A204.1 (cell line): ENCODE results near the gene PI4K2A.
"Not testable (repeated sequence)": the region's sequence is repeated elsewhere in the genome, so short reads cannot be mapped to it uniquely, and the experiment has no call there.

Experiments
- FAIRE-seq: peaks from 2 replicates; lab custom pipeline; 2012; peaks lifted over from hg19 to GRCh38; lab: Jason Lieb, UNC

The PI4K2A gene

GRCh38 chr10:97632949-97633884, 7.3 kb upstream of the PI4K2A start, which contains the start of gene MORN4:
MORN4 (minus strand) TSS chr10:97633500; CDS start chr10:97619653, 13,847 bp downstream.
- FAIRE-seq: peak; percentile 70

- no peak for FAIRE-seq
Measured at GRCh38 chr10:97633921-97634320, 6.5 kb upstream of the PI4K2A start.

GRCh38 chr10:97635577-97635976, 4.9 kb upstream of the PI4K2A start:
- no peak for FAIRE-seq

GRCh38 chr10:97639090-97639489, 1.4 kb upstream of the PI4K2A start:
- FAIRE-seq: not testable (repeated sequence)

- FAIRE-seq: no peak
Measured at GRCh38 chr10:97640868-97641811, 669 bp downstream of the PI4K2A start.

- not testable (repeated sequence) for FAIRE-seq
Measured at GRCh38 chr10:97642471-97643159, 2.1 kb downstream of the PI4K2A start.

GRCh38 chr10:97643441-97643985, 3.0 kb downstream of the PI4K2A start:
- no peak for FAIRE-seq

- no peak for FAIRE-seq
Measured at GRCh38 chr10:97644936-97645335, 4.5 kb downstream of the PI4K2A start.

GRCh38 chr10:97647556-97647955, 7.1 kb downstream of the PI4K2A start:
- FAIRE-seq: no peak

- no peak for FAIRE-seq
Measured at GRCh38 chr10:97648562-97649404, 8.3 kb downstream of the PI4K2A start.

GRCh38 chr10:97649405-97649750, 8.9 kb downstream of the PI4K2A start:
- not testable (repeated sequence) for FAIRE-seq

- FAIRE-seq: no peak
Measured at GRCh38 chr10:97650726-97651125, 10.3 kb downstream of the PI4K2A start.

GRCh38 chr10:97651773-97652172, 11.3 kb downstream of the PI4K2A start:
- FAIRE-seq: no peak

GRCh38 chr10:97656777-97657176, 16.3 kb downstream of the PI4K2A start:
- no peak for FAIRE-seq

GRCh38 chr10:97659589-97659988, 19.1 kb downstream of the PI4K2A start:
- no peak for FAIRE-seq

- no peak for FAIRE-seq
Measured at GRCh38 chr10:97664282-97664850, 23.9 kb downstream of the PI4K2A start.

GRCh38 chr10:97666992-97667391, 26.5 kb downstream of the PI4K2A start:
- no peak for FAIRE-seq

- no peak for FAIRE-seq
Measured at GRCh38 chr10:97667463-97667862, 27.0 kb downstream of the PI4K2A start.

- no peak for FAIRE-seq
Measured at GRCh38 chr10:97669571-97669970, 29.1 kb downstream of the PI4K2A start.

- no peak for FAIRE-seq
Measured at GRCh38 chr10:97673736-97674525, 33.5 kb downstream of the PI4K2A start.
